Cardiac muscle cell (in vitro differentiated cells and primary cell): ENCODE results near the gene COPS4. TPM values are rescaled to one million over a fixed set of nuclear protein-coding genes. Genes with fewer than 3 reads are reported as not detected.

Experiments used
- DNase-seq, 2 donors: peaks; one replicate each; pipeline versions ENCODE4 v3.0.0 to v3.0.0-alpha.2; 2010 to 2017; ENCODE audit warnings: low read depth in 1 of 2, low spot score in 1 of 2
- H3K27ac ChIP-seq: fragments of 200-600 bp; sonication (generic); 2 replicates; pipeline ENCODE4 v1.5.1; 2016
- H3K27me3 ChIP-seq: fragments of 200-600 bp; sonication (generic); 2 replicates; pipeline ENCODE4 v1.6.0; 2016; ENCODE audit warnings: control low read depth
- H3K36me3 ChIP-seq: fragments of 200-600 bp; sonication (generic); 2 replicates; pipeline ENCODE4 v1.5.1; 2016; ENCODE audit warnings: control low read depth
- H3K4me1 ChIP-seq: fragments of 200-600 bp; sonication (generic); 2 replicates; pipeline ENCODE4 v1.8.1; 2017; ENCODE audit warnings: low read depth, mild to moderate bottlenecking, mixed run types
- H3K4me3 ChIP-seq: fragments of 200-600 bp; sonication (generic); 2 replicates; pipeline ENCODE4 v1.5.1; 2016; ENCODE audit warnings: mild to moderate bottlenecking
- H3K9me3 ChIP-seq: fragments of 200-600 bp; sonication (generic); 2 replicates; pipeline ENCODE4 v1.5.1; 2017; ENCODE audit warnings: low read depth, mild to moderate bottlenecking, control low read depth
- polyA plus RNA-seq: library from polyadenylated mRNA; unstranded; fragments of >200 nt; fragmentation: Nextera tagmentation; extraction: Ambion mirVana; gene quantifications from 2 replicates; pipeline ENCODE4 v1.2.1, GENCODE V29; 2016
- total RNA-seq: library from RNA; depleted of rRNA; stranded (reverse); fragments of >200 nt; gene quantifications from 2 replicates; pipeline ENCODE4 v1.2.3, GENCODE V29; 2016
- TF ChIP-seq, protein P1 (sequence below): IDR thresholded peaks from 2 replicates; pipeline ENCODE4 v1.5.1; 2012; ENCODE audit warnings: low read depth, mild to moderate bottlenecking, low read length

Gene COPS4
- total and polyA plus RNA-seq, 2 experiments from 2014 or later: 39.9 to 101 TPM

DNA sequence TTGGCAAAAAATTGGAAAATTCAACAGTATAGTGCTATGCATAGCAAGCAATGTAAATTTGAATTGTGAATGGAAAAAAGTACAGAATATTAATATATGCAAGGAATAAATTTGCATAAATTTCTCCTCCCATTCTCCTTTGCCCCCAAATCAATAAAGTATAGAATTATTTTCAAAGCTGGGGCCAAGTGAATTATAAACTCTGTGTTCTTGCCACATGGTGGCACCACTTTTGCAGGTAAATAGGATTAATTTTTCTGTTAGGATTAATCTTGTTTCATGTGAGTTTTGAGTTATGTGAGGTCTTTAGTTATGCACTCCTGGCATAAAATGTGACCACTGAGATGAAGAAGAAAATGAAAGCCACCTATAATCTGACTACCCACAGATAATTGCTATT lies 19.9 kb downstream of the COPS4 start:
- peak in 1 of 2 donors; percentile 50 for DNase-seq

DNA sequence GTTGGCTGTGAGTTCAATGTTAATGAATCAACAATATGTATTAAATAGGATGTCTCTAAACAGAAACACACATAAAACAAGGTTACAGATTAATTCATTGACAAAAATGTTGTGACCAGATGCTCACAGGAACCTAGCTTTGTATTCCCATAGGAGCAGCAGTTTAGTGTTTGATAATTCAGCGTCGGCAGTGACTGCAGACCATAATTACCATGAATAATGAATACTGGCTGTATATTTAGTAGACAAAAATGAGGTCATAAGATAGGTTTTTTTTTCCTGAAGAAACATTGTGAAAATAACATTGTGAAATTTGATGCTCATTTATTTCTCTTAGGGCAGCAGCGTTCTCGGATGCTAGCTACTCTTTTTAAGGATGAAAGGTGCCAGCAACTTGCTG lies 27.8 kb downstream of the COPS4 start:
- H3K4me1 ChIP-seq: no peaks in the 10 kb centered on the region
- H3K9me3 ChIP-seq: no peaks in the 10 kb centered on the region
- H3K36me3 ChIP-seq: peaks cover 60% of the 10 kb centered on the region
- DNase-seq: no peak
- TF ChIP-seq, protein P1, sequence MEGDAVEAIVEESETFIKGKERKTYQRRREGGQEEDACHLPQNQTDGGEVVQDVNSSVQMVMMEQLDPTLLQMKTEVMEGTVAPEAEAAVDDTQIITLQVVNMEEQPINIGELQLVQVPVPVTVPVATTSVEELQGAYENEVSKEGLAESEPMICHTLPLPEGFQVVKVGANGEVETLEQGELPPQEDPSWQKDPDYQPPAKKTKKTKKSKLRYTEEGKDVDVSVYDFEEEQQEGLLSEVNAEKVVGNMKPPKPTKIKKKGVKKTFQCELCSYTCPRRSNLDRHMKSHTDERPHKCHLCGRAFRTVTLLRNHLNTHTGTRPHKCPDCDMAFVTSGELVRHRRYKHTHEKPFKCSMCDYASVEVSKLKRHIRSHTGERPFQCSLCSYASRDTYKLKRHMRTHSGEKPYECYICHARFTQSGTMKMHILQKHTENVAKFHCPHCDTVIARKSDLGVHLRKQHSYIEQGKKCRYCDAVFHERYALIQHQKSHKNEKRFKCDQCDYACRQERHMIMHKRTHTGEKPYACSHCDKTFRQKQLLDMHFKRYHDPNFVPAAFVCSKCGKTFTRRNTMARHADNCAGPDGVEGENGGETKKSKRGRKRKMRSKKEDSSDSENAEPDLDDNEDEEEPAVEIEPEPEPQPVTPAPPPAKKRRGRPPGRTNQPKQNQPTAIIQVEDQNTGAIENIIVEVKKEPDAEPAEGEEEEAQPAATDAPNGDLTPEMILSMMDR: no peak
- H3K4me3 ChIP-seq: no peak overlapping the region
- H3K27ac ChIP-seq: no peak overlapping the region
- no peaks in the 10 kb centered on the region for H3K27me3 ChIP-seq

More for the DNA sequence above, 19.9 kb downstream of the COPS4 start:
- no peaks in the 10 kb centered on the region for H3K9me3 ChIP-seq
- H3K4me3 ChIP-seq: no peak overlapping the region
- peaks cover 18% of the 10 kb centered on the region for H3K36me3 ChIP-seq
- TF ChIP-seq, protein P1: peak; percentile 40
- H3K4me1 ChIP-seq: no peaks in the 10 kb centered on the region
- H3K27me3 ChIP-seq: no peaks in the 10 kb centered on the region
- H3K27ac ChIP-seq: no peak overlapping the region

DNA sequence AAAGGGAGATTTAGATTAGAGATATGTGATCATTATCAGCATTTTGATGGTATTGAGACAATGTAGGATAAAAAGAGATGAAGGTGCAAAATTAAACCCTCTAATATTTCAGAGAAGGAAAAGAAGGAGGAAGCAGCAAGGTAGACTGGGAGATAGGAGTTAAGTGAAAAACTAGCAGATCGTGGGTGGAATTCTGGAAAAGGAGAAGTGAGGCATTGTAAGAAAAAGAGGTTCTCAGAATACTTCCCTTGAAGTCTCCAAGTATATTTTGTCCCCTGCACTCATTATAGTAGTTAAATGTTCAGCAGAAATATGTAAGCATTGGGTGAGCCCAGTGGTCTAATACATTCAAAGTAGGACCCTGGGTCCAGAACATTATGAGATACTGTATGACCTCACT lies 30.3 kb downstream of the COPS4 start:
- no peak overlapping the region for H3K27ac ChIP-seq
- no peak overlapping the region for H3K4me3 ChIP-seq
- TF ChIP-seq, protein P1: no peak
- no peak for DNase-seq
- no peaks in the 10 kb centered on the region for H3K4me1 ChIP-seq
- H3K36me3 ChIP-seq: peaks cover 69% of the 10 kb centered on the region
- H3K9me3 ChIP-seq: no peaks in the 10 kb centered on the region
- no peaks in the 10 kb centered on the region for H3K27me3 ChIP-seq

DNA sequence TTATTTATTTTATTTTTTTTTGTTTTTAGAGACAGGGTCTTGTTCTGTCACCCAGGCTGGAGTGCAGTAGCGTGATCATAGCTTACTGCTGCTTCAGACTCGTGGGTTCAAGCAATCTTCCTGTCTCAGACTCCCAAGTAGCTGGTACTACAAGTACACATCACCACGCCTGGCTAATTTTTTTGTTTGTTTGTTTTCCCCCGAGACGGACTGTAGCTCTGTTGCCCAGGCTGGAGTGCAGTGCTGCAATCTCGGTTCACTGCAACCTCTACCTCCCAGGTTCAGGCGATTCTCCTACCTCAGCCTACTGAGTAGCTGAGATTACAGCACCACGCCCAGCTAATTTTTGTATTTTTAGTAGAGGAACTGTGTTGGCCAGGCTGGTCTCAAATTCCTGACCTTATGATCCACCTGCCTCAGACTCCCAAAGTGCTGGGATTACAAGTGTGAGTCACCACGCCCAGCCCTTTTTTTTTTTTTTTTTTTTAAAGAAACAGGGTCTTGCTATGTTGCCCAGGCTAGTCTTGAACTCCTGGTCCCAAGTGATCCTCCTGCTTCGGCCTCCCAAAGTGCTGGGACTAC lies 32.2 kb downstream of the COPS4 start:
- TF ChIP-seq, protein P1: no peak
- Histone ChIP-seq H3K4me1 (no peaks in the 10 kb centered on the region), H3K4me3 (no peak overlapping the region), H3K9me3 (no peaks in the 10 kb centered on the region), H3K36me3 (peaks cover 64% of the 10 kb centered on the region), H3K27me3 (no peaks in the 10 kb centered on the region), H3K27ac (no peak overlapping the region)
- no peak for DNase-seq

DNA sequence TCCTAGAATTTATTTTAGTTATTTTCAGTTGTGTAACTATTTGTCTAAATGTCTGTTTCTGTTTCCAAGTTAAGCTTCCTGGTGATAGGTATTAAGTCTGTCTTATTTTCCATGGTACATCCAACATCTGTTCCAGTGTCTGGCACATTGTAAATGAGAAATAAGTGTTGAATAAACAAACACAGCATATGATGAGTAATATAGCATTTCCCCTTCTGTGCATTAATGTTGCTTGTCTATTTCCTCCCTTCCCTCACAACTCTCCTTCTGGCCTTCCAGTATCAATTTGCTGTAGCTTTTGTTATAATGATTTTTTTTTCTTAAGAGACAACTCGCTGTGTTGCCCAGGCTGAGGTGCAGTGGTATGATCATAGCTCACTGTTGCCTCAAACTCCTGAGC lies 36.1 kb downstream of the COPS4 start:
- Histone ChIP-seq H3K27me3 (no peaks in the 10 kb centered on the region), H3K36me3 (peaks cover 45% of the 10 kb centered on the region), H3K9me3 (no peaks in the 10 kb centered on the region), H3K4me1 (no peaks in the 10 kb centered on the region), H3K4me3 (no peak overlapping the region), H3K27ac (no peak overlapping the region)
- DNase-seq: peak in 1 of 2 donors; percentile 21
- TF ChIP-seq, protein P1: no peak
